ENCODE measurements around the gene RNF114.
"Not testable (repeated sequence)": the region's sequence is repeated elsewhere in the genome, so short reads cannot be mapped to it uniquely, and the experiment has no call there.

RNF114 gene, protein sequence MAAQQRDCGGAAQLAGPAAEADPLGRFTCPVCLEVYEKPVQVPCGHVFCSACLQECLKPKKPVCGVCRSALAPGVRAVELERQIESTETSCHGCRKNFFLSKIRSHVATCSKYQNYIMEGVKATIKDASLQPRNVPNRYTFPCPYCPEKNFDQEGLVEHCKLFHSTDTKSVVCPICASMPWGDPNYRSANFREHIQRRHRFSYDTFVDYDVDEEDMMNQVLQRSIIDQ

DNA sequence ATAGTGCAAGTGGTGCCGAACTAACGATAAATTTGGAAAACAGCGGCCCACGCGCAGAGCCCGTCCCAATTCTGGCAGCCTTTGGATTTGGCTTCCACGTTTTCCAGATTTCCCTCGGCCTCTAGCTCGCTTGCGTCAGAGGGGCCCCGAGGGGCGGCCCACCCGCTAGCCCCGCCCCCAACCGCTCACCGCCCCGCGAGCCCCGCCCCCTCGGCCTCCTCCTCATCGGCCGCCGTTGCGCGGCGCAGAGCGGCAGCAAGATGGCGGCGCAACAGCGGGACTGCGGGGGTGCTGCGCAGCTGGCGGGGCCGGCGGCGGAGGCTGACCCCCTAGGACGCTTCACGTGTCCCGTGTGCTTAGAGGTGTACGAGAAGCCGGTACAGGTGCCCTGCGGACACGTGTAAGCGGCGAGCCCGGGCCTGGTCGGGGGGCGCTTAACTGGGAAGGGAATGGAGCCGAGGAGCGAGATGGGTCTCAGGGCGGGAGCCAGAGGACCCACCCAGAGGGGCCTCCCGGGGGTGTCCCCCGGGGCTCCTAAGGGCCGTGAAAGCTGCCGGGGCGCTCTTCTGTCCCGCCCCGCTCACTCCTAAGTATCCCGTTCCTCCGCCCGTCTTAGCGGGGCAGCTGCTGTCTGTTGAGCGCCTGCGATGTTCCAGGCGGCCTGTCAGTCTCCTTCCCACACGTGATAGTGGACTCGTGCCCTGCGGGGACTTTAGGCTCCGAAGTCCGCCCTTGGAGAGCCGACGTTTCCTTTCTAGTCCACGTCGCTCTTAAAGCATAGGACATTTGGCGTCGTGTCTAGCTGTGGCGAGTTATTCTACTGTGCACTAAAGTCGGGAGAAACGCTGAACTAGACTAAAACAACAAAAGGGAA lies at the start of gene RNF114:
Gene RNF114 (plus strand): TSS at position 245 of the 874 bp plus-strand sequence. CDS start 16 bp downstream, at position 261.
- no peak for FAIRE-seq

GRCh38 chr20:49886571-49887213 lies 49.5 kb upstream of the RNF114 start:
- no peak for FAIRE-seq

GRCh38 chr20:49887251-49888211 lies 48.7 kb upstream of the RNF114 start:
- no peak for FAIRE-seq

DNA sequence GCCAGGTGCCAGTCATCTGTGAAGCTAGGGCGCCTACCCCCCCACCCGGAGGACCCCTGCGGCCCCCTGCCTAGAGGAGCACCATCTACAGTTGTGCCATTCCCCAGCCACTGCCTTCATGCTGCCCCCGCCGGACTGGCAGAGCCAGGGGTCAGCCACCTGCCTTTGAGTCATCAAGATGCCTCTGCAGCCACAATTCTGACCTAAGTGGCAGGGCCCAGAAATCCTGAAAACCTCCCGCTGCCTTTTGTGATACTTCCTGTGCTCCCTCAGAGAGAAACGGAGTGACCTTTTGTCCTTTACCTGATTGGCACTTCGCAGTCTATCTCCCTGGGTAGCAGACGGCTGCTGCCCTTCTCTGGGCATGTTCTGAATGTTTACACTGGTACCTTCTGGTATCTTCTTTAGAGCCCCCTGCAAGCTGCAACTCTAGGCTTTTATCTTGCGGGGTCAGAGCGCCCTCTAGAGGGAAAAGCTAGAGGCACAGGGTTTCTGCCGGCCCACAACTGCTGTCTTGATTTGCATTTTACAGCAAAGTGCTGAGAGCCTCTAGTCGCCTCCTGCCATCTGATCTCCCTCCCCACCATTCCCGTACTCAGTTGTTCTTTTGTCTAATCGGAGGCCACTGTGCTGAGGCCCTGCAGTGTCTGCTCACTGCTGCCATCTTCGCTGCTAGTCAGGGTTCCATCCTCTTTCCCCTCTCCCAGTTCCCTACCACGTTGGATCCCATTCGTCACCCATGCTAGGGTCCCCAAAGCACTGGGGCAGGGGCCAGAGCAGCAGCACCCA lies 47.8 kb upstream of the RNF114 start:
- peak; percentile 32 for FAIRE-seq

- no peak for FAIRE-seq
Measured at GRCh38 chr20:49889001-49889934, 46.9 kb upstream of the RNF114 start.

DNA sequence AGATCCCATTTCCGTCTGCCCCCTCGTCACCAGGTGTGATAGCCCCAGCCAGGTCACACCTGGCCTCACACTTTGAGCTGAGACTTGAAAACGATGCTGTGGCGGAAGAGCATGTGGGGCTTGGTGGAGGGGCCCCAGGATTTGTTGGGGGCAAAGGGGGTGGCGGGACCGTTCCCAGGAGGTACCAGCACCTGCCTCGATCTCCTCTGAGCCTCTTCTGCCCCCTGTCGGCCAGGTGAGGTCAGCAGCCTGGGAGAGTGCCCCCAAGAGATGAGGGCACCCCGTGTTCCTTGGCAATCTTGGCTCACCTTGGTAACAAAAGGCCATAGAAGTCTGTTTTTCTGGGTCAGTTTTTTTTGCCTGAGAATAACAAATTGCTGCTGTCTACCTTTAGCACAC lies 46.3 kb upstream of the RNF114 start:
- no peak for FAIRE-seq

DNA sequence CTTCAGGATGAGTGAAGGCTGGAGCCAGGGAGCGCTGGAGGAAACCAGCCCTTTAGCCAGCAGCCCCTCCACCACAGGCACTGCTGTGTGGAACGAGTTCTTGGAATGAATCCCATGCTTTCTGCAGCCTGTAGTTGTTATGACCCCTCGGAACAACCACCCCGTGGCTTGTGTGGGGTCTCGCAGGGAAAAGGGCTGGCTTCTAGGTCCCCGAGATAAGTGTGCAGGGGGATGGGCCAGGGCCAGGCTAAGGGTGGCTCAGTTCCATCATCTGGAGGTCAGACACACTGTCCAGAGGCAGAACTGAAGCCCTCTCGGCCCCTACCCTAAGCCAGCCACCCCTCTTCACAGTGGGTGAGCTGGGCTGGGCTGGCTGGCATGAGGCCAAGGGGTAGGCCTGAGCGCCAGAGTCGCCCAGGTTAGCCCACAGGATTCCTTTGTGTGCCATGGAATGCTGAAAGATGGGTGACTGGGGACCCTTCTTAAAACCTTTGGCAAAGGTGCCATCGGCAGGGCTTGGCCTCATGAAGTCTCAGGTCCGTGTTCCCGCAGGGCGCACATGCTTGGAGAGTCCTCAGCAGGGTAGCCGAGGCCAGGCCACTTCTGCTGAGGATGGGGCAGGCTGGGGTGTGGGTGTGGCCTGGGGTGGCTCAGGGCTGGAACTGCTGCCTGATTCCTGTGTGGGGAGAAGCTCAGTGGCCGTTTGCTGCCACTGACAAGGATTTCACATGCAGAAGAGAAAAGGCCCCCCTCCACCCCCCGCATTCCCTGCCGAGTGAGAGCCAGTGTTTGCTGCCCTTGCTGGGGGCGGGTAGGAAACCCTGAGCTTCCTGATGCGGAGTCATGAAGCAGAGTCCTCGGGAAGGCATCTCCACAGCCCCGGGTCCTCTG lies 45.5 kb upstream of the RNF114 start:
- FAIRE-seq: no peak

DNA sequence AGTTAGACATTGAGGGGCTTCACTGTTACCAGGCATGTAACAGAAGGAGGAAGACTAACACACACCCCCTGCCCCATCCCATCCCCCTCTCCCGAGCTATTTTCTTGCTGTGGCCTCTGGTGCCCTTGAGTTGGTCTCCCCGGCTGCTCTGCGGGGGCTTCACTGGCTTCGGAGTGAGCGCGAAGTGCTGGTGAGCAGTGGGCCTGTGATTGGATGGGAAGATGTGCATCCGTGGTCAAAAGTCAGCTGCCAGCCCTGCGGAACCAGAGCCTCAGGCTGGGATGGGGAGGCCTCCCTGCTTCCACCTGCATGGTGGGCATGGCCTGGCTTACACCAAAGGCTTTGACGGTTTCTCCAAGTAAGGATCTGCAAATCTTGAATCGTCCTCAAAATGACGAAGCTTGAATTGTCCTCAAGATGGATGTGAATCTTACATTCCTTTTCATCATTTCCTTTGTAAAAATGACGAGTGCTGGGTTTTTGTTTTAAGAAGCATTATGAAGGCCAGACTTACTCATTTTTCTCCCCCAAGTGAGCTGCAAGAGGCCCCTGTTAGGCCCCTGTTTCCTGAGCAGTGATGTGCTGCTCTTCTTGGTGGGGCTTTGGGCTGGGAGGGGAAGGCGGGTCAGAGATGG lies 44.6 kb upstream of the RNF114 start:
- FAIRE-seq: no peak

DNA sequence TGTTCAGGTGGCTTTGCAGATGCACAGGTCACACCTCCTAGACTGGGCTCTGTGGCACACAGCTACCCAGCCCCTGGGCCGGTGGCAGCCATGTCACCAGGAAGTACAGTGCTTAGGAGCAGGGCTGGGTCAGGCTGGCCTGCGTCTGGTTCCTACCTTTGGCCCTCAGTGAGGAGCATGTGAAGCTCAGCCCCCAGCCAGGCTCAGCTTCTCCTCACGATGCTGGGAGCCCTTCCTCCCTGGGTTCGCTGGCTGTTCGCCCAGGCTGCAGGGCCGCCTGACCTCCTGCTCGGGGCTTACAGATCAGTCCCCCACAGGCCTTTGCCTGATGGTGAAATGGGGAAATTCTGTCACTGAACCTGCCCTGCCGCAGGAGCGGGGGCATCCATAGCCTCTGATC lies 43.9 kb upstream of the RNF114 start:
- FAIRE-seq: no peak

- no peak for FAIRE-seq
Measured at GRCh38 chr20:49892817-49893216, 43.4 kb upstream of the RNF114 start.

DNA sequence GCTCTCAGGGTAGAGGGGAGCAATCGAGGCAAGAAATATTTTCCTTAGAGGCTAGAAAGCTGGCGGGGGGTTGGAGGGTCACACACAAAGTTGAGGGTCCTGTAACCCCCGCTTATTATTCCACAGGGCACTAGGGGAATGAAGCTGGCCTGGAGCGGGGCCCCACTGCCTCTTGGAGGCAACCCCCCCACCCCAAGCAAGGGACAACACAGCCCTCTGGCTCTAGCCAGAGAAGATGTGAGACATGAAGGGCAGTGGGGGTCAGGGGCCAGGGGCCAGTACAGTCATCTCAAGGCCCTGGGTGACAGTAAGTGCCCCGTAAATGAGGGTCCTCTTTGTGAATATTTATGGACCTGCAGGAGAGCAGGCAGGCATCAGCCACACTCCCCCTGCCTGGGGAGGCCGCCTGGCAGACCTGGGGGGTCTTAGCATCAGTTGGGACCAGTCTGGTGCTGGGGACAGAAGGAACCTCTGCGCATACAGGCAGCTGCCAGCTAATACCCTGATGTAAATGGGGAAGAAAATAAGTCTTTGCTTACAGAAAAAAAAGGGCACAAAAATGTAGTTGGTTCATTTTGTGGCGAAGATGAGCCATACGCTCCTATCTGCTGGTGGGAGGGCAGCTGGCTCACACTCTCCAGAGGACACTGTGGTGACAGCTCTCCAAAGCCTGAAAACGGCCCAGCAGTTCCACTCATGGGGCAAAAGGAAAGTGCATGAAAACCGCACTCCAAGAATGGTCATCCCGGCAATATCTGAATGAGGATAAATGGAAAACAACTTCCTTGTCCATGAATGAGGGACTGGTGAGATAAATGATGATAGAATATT lies 42.7 kb upstream of the RNF114 start:
- FAIRE-seq: no peak

DNA sequence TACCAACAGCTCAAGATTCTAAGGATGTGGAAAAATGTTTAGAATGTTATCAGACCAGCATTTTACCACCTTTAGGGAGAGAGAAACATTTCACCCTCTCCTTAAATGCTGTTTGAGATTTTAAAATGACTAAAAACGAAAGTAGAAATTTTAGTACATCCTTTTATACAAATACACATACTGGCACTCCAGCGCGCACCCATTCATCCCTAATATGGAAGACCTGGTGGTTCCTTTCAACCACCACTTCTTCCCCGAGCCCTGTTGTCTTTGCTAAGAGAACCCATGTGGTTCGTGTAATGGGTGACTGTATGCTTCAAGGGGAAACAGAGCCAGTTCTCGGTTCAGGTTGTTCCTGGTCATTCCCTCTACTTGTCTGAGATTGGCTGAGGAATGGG lies 42.1 kb upstream of the RNF114 start:
- no peak for FAIRE-seq

- not testable (repeated sequence) for FAIRE-seq
Measured at GRCh38 chr20:49895474-49896093, 40.6 kb upstream of the RNF114 start.

DNA sequence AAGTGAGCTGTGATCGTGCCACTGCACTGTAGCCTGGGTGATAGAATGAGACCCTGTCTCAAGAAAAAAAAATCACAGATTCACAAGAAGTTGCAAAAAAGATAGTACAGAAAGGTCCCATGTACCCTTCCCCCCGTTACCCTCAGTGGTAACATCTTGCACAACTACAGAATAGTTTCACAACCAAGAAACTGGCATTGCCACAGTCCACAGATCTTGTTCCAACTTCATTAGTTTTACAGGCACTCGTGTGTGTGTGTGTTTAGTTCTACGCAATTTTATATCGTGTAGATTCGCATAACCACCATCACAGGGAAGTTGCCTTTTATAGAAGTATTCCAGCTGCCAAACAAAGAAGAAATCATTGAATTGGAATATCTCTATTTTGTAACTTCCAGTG lies 40.0 kb upstream of the RNF114 start:
- FAIRE-seq: no peak

- FAIRE-seq: no peak
Measured at GRCh38 chr20:49899541-49900383, 36.4 kb upstream of the RNF114 start.

- FAIRE-seq: no peak
Measured at GRCh38 chr20:49901588-49901987, 34.6 kb upstream of the RNF114 start.

Measured in A204.1 (cell line).